OCI-LY7 (cell line): Measurements from ENCODE around the gene PDZRN4.

Source experiments
- CTCF ChIP-seq: fragments of 200-600 bp; sonication (generic); conservative IDR thresholded peaks from 2 replicates; pipeline ENCODE4 v1.5.1; 2014; ENCODE audit warnings: mild to moderate bottlenecking, antibody characterized with exemption, low read length, moderate library complexity, mixed read lengths
- EZH2phosphoT487 ChIP-seq: fragments of 200-600 bp; sonication (generic); IDR thresholded peaks from 2 replicates; pipeline ENCODE4 v1.6.1; 2018; ENCODE audit warnings: low read depth, borderline replicate concordance, mild to moderate bottlenecking, mixed run types, antibody characterized with exemption, low read length, moderate library complexity, mixed read lengths

DNA sequence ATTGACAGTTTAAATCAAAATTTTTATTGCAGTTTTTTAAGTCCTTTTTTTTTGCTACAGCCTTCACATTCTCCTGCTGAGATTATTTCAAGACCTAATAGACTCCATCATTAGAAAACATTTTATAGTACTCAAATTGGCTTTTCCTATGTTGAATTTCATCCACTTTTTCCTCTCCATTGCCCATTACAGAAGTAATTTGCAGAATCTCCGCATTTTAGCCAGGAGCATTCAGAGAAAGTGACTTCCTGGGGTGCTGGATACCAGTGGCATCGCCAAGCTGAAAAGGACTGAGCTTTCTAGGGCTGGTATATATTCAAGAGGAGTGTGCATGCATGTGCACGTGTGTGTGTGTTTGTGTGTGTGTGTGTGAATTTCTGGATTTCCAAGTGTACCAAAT is 340.8 kb downstream of the PDZRN4 start:
- TF ChIP-seq CTCF (no peak), EZH2phosphoT487 (no peak)
